GM18858 (cell line): ENCODE results near the gene ELFN1.

Source experiments
- ATAC-seq: cut with Tn5 transposase; IDR thresholded peaks from one replicate; pipeline ENCODE4 v1.9.1; 2021; ENCODE audit not compliant: unreplicated experiment

The ELFN1 gene

DNA sequence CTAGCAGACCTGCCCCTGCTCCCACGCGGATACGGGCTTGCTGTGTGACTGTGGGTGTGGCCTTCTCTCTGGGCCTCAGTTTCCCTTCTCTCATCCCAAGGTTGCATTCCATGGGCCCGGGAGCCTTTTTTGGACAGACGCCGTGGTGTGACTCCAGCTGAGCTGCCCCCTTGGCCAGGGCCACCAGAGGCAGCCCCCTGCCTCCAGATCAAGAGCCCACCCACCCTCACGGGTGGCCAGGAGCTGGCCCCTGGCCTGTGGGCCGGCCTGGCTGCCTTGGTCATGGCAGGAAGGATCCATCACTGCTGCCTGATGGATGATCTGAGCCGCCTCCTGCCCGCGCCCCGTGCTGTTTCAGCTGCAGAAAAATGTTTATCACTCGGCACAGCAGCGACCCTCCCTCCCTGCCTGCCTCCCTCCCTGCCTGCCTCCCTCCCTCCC is 27.8 kb upstream of the ELFN1 start:
- no peak for ATAC-seq

DNA sequence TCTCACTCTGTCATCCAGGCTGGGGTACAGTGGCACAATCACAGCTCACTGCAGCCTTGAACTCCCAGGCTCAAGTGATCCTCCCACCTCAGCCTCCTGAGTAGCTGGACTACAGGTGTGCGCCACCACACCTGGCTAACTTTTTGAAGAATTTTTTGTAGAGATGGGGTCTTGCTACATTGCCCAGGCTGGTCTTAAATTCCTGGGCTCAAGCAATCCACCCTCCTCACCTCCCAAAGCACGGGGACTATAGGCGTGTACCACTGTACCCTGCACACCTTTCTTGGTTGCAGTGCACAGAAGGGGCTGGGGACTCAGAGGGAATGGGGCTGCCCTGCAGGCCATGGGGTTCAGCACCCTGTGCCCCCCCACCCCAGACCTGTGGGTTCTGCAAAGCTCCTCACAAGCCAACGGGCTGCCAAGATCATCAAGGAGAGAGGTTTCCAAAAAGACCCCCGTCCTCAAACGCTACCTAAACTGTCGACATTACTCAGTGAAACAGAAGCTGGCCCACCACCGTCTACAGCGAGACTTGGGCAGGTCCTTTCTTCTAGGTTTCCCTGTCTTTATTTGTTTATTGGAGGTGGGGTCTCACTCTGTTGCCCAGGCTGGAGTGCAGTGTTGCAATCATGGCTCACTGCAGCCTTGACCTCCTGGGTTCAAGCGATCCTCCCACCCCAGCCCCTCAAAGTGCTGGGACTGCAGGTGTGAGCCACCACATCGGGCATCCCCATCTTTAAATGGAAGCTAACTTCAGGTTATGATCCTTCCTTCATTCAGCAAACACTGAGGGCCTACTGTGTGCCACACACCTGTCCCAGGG is 26.6 kb upstream of the ELFN1 start:
- no peak for ATAC-seq

DNA sequence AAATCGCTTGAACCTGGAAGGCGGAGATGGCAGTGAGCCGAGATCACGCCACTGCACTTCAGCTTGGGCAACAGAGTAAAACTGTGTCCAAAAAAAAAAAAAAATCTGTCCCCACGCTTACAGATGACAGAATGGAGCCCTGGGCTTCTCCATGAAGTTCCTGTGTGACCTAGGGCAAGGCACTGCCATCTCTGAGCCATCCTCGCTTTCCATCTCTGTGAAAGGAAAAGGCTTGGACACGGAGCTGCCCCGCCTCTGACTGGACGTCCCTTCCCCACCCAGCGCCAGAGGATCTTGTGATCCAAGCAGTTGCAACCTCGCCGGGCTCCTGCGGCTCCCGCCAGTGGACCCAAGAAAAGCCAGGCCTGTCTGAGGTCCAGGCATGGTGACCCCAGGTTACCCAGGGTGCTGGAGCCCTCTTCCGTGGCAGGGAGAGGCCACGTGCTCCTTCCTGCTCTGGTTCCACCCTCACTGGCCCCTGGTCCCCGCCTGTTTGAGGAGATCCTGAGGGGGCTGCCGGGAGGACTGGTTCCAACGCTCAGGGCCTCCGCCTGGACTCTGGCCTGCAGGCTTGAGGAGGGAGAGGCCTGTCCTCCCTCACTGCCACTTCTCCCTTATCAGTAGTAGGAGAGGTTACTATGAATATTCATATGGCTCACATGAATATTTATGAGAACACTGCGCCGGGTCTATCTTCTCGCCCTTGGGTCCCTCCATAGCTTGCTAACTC is 25.6 kb upstream of the ELFN1 start:
- no peak for ATAC-seq

DNA sequence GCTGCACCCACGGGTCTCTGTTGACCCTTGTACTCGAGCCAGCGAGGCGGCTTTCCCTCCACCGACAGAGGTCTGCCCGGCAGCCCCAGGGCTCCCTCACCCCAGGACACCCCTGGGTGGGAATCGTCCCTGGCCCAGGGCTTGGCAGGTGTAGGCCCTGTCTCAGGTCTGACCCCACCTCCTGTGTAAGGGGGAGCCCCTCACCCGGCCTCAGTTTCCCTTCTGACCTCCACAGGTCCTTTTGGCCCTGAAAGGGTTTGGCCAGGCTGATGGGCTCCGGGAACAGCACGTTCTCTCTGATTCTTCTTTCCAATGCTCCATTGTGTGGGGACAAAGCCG is 25.0 kb upstream of the ELFN1 start:
- ATAC-seq = no peak

DNA sequence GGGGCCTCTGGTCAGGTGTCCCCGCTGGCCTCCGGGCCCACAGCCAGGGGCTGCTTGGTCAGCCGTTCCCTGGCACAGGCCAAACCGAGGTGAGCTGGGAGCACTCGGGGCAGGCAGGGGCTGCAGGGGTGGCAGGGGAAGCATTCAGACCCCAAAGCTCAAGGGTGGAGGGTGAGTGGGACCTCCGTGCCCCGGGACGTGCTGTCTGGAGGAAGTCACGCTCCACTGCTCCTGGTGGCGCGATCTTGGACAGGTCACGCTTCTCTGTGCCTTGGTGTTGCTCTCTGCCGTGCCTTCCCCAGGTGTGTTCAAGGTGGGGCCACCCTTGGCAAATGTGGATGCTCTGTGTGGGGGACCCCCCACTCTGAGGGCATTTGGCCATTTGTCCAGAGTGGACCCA is 24.6 kb upstream of the ELFN1 start:
- no peak for ATAC-seq

DNA sequence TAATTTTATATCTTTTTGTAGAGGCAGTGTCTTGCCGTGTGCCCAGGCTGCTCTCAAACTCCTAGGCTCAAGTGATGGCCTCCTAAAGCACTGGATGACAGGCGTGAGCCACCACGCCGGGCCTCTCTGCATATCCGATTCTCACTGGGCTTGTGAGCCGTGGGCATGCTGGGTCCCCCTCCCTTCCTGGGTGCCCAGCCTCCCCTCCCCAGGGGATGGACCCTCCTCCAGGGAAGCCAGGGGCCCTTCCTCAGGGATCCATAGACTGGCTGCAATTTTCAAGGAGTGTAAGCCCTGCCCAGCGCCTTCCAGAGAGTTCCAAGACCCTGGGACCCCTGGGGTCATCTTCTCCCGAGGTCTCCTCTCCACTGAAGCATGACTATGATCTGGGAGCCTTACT is 23.7 kb upstream of the ELFN1 start:
- no peak for ATAC-seq

DNA sequence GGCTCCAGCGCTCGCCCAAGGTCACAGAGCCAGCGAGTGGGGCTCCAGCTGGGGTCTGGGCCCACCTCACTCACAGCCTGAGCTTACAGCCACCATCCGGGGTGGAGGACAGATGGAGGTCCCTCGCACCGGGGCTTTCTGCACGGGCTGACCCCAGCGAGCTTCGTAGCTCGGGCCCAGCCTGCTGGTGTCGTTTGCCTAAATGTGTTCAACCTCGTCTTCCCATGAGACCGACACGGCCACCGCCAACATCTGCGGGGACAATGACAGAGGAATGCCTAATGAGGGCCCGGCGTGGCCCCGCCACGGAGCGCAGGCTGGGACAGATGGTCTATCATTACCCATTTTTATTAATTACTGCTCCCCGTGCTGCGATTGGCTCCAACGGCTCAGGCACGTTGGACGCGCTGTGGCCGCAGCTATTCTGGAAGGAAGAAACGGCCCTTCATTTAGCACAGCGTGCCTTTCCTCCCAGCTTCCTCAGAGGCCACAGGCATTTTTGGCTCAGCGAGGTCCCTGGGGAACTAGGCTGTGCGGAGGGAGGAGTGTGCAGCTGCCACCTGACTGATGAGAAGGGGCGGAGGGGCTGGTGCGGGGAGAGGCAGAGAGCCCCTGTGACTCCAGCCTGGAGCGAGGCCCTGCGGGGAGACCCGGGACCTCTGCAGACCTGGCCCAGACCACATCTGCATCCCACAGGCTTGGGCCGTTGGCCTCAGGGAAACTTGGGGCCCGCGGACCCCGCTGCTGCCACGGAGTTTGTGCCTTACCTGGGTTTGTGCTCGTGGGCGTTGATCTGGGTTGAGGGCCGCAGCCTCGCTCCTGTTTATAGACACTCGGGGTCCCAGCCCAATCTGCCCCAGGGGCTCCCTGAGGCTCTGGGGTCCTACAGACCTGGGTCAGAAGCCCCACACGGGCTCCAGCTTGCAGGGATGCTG is 22.9 kb upstream of the ELFN1 start:
- ATAC-seq = no peak

DNA sequence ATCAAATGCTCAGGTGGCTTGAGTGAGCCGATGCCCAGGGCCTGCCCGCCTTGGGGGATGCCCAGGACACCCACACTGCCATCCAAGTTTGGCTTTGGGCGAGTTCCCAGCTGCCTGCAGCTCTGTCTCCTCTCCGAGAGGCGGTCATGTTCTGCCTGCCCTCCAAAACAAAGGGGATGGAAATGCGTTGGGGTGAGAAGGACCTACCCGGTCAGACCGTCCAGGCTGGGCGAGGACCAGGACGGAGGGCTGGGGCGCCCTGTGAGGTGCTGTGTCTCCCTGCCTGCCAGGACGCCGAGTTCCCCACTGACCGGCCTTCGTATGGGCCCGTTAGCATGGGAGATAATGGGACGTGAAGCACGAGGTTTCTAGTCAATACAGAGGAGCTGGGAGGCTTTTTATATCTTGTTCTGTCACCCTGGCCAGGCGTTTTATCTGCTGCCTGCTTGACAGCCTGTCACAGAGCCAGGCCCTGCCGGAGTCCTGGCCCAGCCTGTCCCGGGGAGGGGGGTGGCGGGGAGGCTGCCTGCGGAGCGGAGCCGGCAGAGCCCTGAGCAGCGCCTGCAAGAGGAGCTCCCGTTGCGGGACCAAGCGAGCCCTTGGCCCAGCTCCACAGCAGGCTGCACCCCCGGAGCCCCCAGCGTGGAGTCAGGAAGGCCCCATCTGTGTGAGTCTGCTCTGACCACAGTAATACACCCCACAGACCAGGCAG is 22.0 kb upstream of the ELFN1 start:
- ATAC-seq = no peak

DNA sequence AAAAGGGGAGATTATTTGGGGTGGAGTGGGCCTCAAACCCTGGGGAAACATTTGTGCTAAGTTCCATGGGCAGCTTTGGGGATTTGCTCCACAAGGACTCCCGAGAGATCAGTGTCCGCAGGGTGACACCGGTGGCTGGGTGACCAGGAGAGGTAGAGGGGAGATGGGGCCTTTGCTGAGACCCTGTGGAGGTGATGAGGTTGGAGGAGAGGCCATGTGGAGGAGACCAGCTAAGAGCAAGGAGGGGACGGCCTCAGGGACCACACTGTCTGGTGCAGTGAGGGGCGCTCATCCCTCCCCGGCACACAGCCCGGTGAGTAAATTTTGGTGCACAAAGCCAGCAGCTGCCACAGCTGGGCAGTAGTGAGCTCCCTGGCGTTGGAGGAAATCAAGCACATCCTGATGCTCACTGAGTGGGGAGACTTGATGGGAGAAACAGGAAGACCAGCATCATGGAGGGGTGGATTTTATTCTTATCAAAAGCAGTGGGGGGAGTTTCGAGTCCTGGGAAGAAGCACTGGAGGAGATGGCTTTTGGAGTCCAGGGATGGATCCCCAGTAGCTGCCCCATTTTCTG is 20.2 kb upstream of the ELFN1 start:
- no peak for ATAC-seq

DNA sequence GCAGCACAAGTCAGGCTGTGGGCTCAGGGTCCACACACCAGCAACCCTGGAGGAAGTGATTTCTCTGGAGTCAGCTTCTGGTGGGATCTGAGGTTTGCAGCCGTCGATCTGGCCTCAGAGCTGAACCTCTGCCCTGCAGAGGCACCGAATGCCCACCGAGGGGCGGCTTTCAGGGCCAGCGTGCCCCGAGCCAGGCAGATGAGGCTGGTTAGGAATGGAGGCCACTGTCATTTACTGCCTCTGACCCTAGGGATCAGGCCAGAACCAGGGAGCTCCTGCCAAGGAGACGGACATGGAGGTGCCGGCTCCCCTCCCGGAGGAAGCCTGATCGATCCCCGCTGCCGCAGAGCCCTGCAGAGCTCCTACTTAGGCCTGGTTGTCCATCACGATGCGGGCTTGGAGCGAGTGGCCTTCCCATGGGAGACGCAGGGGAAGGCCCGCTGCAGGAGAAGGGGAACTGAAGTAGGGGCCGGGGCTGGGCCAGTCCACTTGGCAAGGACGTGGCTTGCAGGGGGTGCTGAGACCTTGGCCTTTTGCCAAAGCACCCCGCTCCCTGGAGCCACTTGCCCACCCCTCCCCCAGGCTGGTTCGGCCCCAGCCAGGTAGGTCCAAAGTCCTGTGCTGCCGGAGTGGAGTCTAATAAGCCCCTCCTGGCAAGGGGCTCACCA is 19.6 kb upstream of the ELFN1 start:
- ATAC-seq = no peak

DNA sequence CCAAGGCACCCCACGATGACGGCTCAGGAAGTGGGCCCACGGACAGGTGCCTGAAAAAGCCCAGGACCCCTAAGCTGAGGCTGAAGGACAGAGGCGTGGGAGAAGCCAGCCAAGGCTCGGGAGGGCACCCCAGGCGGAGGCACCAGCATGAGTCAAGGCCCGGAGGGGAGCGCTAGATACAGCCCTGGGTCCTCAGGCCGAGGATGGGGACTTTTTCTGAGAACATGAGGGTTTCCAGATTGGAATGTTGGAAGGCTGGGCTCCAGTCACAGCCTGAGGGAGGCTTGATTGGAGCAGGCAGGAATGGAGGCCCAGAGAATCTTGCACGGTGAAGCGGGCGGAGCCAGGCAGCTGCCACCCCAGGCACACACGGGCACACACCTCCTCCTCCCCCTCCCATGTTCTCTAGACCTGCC is 19.0 kb upstream of the ELFN1 start:
- no peak for ATAC-seq

DNA sequence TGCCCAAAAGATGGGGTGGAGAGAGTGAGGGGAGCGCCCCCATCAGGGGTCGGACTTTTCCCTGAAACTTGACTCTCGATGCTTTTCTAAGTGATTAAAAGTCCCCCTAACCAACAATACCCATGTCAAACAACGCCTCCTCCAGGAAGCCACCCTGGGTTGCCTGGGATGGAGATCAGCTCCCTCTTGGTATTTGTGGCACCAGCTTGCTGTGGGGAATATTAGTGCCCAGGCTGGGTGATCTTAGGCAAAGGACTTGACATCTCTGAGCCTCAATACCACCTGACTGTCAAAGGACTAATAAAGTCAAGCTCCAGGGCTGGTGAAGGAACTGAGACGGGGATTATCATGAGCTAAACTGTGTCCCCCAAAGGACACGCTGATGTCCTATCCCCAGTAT is 18.2 kb upstream of the ELFN1 start:
- ATAC-seq = no peak

DNA sequence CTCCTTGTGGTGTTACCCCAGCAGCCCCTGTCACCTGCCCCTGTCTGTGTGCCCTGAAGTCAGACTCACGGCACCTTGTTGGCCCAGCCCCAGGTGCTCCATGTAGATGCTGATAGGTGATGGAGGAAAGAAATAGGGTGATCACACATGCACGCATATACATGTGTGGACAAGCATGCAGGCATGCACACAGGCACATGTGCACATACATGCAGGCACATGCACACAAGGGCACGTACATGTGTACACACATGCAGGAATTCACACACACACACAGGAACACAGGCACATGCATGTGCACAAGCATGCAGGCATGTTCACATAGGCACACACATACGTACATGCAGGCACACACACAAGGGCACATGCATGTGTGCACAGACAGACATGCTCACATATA is 16.6 kb upstream of the ELFN1 start:
- no peak for ATAC-seq

DNA sequence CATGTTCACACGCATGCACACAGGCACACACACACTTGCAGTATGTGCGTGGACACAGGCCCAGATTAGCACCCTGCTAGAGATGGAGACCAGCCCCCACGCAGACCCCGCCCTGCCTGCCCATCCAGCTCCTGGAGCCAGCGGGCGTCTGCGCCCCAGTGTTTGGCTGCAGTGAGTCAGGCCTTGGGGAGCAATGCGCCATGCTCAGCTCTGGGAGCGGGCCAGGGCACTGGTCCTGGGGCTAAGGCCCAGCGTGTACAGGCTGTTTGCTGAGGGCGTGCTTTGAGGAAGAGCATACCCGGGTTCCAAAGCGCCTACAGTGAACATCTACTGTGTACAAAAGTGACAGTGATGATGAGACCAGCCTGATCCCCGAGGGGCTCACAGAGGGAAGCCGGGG is 16.0 kb upstream of the ELFN1 start:
- ATAC-seq = no peak

DNA sequence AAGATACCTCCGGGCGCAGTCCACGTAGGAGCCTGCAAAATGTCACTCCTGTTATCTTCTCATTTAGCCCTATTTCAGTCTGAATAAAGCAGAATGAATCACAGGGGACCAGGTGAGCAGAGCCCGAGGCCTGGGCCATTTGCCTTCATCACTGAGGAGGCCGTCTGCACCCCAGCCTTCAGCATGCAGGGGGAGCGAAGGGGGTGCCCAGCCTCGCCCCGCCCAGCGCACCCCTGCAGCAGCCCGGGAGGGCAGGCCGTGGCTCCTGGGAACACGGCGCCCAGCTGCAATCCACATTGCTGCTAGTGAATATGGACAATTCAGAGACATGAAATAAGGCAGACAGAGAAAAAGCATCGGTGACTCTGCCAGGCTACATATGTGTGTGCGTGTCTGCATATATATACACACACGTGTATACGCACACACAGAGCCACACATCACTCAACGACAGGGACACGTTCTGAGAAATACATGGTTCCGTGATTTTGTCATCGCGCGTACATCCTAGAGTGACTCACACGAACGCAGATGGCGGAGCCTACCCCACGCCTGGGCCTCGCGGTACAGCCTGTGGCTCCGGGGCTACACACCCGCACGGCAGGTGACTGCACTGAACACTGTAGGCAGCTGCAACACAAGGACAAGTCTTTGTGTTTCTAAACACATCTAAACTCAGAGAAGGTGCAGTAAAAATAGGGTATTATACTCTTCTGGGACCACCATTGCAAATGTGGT is 15.2 kb upstream of the ELFN1 start:
- ATAC-seq = no peak

DNA sequence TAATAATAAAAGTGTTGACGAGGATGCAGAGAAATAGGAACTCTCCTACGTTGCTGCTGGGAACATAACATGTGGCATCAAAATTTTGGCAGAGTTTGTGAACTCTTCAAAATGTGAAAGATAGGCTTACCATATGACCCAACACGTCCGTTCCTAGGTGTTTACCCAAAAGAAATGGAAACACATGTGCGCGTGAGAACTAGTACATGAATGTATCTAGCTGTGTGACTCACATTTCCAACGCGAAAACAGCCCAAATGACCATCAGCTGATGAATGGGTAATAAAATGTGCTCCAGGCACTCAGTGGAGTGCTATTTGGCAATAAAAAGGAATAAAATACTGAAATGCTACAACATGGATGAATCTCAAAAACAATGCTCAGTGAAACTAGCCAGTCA is 10.4 kb upstream of the ELFN1 start:
- ATAC-seq = no peak

DNA sequence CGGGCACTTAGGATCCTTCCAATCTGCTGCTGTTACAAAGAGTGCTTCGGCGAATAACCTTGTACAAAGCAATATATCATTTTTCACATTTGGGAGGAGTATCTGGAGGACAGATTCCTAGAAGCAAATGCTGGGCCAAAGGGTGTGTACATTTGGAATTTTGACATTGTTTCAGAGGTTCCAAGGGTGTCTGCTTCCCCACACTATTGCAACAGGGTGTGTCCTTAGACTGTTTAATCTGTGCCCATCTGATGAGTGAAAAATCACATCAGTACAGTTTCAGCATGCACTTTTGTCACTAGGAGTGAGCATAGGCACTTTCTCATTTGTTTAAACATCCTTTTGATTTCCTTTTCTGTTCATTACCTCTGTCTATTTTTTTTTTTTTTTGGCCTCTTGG is 8.6 kb upstream of the ELFN1 start:
- ATAC-seq = no peak

DNA sequence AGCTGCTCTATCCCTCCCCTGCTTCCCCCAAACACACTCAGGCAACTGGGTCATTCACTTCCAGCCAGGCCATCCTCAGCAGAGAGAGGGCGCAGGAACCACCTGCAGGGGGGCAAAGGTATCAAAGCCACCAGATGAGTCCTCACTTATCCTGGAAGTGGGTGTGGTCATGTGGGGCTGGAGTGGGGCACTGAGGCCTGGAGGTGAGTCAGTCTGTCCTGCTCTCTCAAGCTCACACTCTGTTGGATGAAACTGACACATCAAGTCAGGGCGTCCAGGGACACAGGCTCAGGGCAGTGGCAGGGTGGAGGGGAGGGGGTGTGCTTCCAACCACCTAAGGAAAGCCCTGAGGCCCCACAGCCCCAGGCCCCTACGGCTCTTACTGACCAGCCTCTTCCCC is 8.0 kb upstream of the ELFN1 start:
- no peak for ATAC-seq

DNA sequence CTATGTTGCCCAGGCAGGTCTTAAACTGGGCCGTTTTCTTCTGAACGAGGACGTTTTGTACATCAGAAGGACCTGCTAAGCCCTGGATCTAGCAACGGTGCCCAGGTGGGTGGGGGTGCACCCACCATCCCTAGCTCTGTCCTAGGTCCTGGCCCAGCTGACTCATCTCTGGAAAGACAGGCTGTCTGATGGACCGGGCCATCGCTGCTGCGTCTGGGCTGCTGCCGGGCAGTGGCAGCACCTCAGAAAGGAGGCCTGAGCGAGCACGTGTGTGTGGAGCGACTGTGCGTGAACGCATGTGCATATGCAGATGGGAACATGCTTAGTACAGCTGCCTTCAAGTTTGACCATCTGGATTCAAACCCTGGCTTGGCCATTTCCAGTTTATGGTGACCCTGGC is 7.3 kb upstream of the ELFN1 start:
- no peak for ATAC-seq
